GM18499 (cell line): ENCODE measurements around the gene BYSL.

ENCODE experiments used
- ATAC-seq: cut with Tn5 transposase; IDR thresholded peaks from one replicate; pipeline ENCODE4 v1.9.1; 2021; ENCODE audit warnings: moderate number of reproducible peaks; ENCODE audit not compliant: insufficient read depth, unreplicated experiment

Gene BYSL

GRCh38 chr6:41914343-41914742 lies 7.0 kb upstream of the BYSL start:
- ATAC-seq, result no peak

GRCh38 chr6:41914869-41915530 lies 6.3 kb upstream of the BYSL start:
- no peak for ATAC-seq

- ATAC-seq, result no peak
Observed at GRCh38 chr6:41917528-41917927, 3.8 kb upstream of the BYSL start.

GRCh38 chr6:41921712-41921998 lies 356 bp downstream of the BYSL start:
- ATAC-seq, result no peak

- no peak for ATAC-seq
Observed at GRCh38 chr6:41922154-41922553, 855 bp downstream of the BYSL start.

GRCh38 chr6:41927253-41927652 lies 6.0 kb downstream of the BYSL start:
- ATAC-seq, result no peak

- no peak for ATAC-seq
Observed at GRCh38 chr6:41929924-41930323, 8.6 kb downstream of the BYSL start.

- no peak for ATAC-seq
Observed at GRCh38 chr6:41931792-41932191, 10.5 kb downstream of the BYSL start.

GRCh38 chr6:41932378-41932777 lies 11.1 kb downstream of the BYSL start:
- no peak for ATAC-seq

- no peak for ATAC-seq
Observed at GRCh38 chr6:41934278-41935192, 13.2 kb downstream of the BYSL start.

- no peak for ATAC-seq
Observed at GRCh38 chr6:41935193-41935574, 13.9 kb downstream of the BYSL start.

GRCh38 chr6:41935685-41936072 lies 14.4 kb downstream of the BYSL start:
- ATAC-seq, result no peak

GRCh38 chr6:41936073-41936837 lies 15.0 kb downstream of the BYSL start:
- no peak for ATAC-seq

- no peak for ATAC-seq
Observed at GRCh38 chr6:41937472-41937860, 16.2 kb downstream of the BYSL start.

- ATAC-seq, result no peak
Observed at GRCh38 chr6:41937861-41938574, 16.7 kb downstream of the BYSL start.

GRCh38 chr6:41938590-41939175 lies 17.4 kb downstream of the BYSL start:
- no peak for ATAC-seq

- ATAC-seq, result no peak
Observed at GRCh38 chr6:41939176-41939847, 18.0 kb downstream of the BYSL start.

GRCh38 chr6:41939848-41940758 lies 18.8 kb downstream of the BYSL start:
- ATAC-seq, result no peak
